Liver (tissue), 9 donors: Measurements from ENCODE around the gene ANAPC13. TPM values are rescaled to one million over a fixed set of nuclear protein-coding genes. Genes with fewer than 3 reads are reported as not detected.

Experiments
- DNase-seq: peaks from one replicate; pipeline ENCODE4 v3.0.0-alpha.2; 2017; ENCODE audit warnings: low spot score
- H3K27ac ChIP-seq, 2 donors: one replicate each; pipeline ENCODE4 v1.7.0; 2013; ENCODE audit warnings: inconsistent platforms in 2 of 2, low read length in 2 of 2, control low read depth in 1 of 2, low read depth in 1 of 2, mild to moderate bottlenecking in 1 of 2
- H3K27me3 ChIP-seq, 4 donors: one replicate each; pipeline versions ENCODE4 v1.6.1 to v1.7.0; 2013; ENCODE audit warnings: low read length in 3 of 4, inconsistent platforms in 1 of 4, mild to moderate bottlenecking in 1 of 4, moderate library complexity in 1 of 4; ENCODE audit not compliant: control insufficient read depth in 4 of 4, insufficient read depth in 4 of 4
- H3K36me3 ChIP-seq, 4 donors: one replicate each; pipeline versions ENCODE4 v1.6.1 to v1.7.0; 2013; ENCODE audit warnings: low read length in 3 of 4, mild to moderate bottlenecking in 3 of 4, low read depth in 1 of 4, moderate library complexity in 1 of 4; ENCODE audit not compliant: control insufficient read depth in 4 of 4, insufficient read depth in 3 of 4
- H3K4me1 ChIP-seq, 4 donors: one replicate each; pipeline versions ENCODE4 v1.6.1 to v1.7.0; 2013; ENCODE audit warnings: low read length in 3 of 4, mild to moderate bottlenecking in 3 of 4, moderate library complexity in 1 of 4; ENCODE audit not compliant: control insufficient read depth in 4 of 4, insufficient read depth in 4 of 4
- H3K4me3 ChIP-seq, 3 donors: one replicate each; pipeline versions ENCODE4 v1.6.1 to v1.7.0; 2013; ENCODE audit warnings: low read length in 3 of 3, control low read depth in 1 of 3, low read depth in 1 of 3, mild to moderate bottlenecking in 1 of 3
- H3K9ac ChIP-seq, 2 donors: one replicate each; pipeline ENCODE4 v1.7.0; 2013; ENCODE audit warnings: low read length in 2 of 2, mild to moderate bottlenecking in 2 of 2, moderate library complexity in 2 of 2, control low read depth in 1 of 2, low read depth in 1 of 2
- H3K9me3 ChIP-seq, 4 donors: one replicate each; pipeline versions ENCODE4 v1.6.1 to v1.7.0; 2013; ENCODE audit warnings: low read length in 3 of 4; ENCODE audit not compliant: control insufficient read depth in 4 of 4
- ATF3 ChIP-seq: IDR thresholded peaks from 2 replicates; pipeline ENCODE4 v1.6.1; 2016; ENCODE audit warnings: antibody characterized with exemption
- CTCF ChIP-seq: fragments of 150-350 bp; IDR thresholded peaks from 2 replicates; pipeline ENCODE4 v1.5.1; 2017; ENCODE audit warnings: improper control_type of control experiment, low read depth, low read length; ENCODE audit not compliant: missing input control
- EGR1 ChIP-seq, 2 donors: IDR thresholded peaks; 2 replicates each; pipeline ENCODE4 v1.6.1; 2016 to 2018; ENCODE audit warnings: antibody characterized with exemption in 2 of 2, low read depth in 2 of 2
- FOXA1 ChIP-seq: IDR thresholded peaks from 2 replicates; pipeline ENCODE4 v1.6.1; 2016; ENCODE audit warnings: antibody characterized with exemption
- FOXA2 ChIP-seq: IDR thresholded peaks from 2 replicates; pipeline ENCODE4 v1.6.1; 2016; ENCODE audit warnings: antibody characterized with exemption
- GABPA ChIP-seq, 2 donors: IDR thresholded peaks in 1 of 2; conservative IDR thresholded peaks in 1 of 2; 2 replicates each; pipeline ENCODE4 v1.6.1; 2016; ENCODE audit warnings: antibody characterized with exemption in 2 of 2, mild to moderate bottlenecking in 1 of 2, moderate library complexity in 1 of 2
- HNF4A ChIP-seq, 2 donors: conservative IDR thresholded peaks; 2 replicates each; pipeline ENCODE4 v1.6.1; 2016; ENCODE audit warnings: antibody characterized with exemption in 2 of 2, mild to moderate bottlenecking in 2 of 2
- HNF4G ChIP-seq: IDR thresholded peaks from 2 replicates; pipeline ENCODE4 v1.6.1; 2016; ENCODE audit warnings: antibody characterized with exemption
- JUND ChIP-seq, 2 donors: IDR thresholded peaks; 2 replicates each; pipeline ENCODE4 v1.6.1; 2016; ENCODE audit warnings: antibody characterized with exemption in 2 of 2
- MAX ChIP-seq: IDR thresholded peaks from 2 replicates; pipeline ENCODE4 v1.6.1; 2016; ENCODE audit warnings: antibody characterized with exemption
- REST ChIP-seq: IDR thresholded peaks from 2 replicates; pipeline ENCODE4 v1.6.1; 2016; ENCODE audit warnings: antibody characterized with exemption, mild to moderate bottlenecking
- RXRA ChIP-seq, 2 donors: IDR thresholded peaks; 2 replicates each; pipeline ENCODE4 v1.6.1; 2017 to 2018; ENCODE audit warnings: antibody characterized with exemption in 2 of 2, mild to moderate bottlenecking in 1 of 2
- SP1 ChIP-seq: IDR thresholded peaks from 2 replicates; pipeline ENCODE4 v1.6.1; 2018; ENCODE audit warnings: antibody characterized with exemption, mild to moderate bottlenecking
- YY1 ChIP-seq: IDR thresholded peaks from 2 replicates; pipeline ENCODE4 v1.6.1; 2016; ENCODE audit warnings: antibody characterized with exemption, mild to moderate bottlenecking
- ZBTB33 ChIP-seq: IDR thresholded peaks from 2 replicates; pipeline ENCODE4 v1.6.1; 2016; ENCODE audit warnings: antibody characterized with exemption
- WGBS: extraction: QIAGEN DNeasy Blood & Tissue Kit; methylation state at CpG from one replicate; pipeline ENCODE4 v1.1.7; 2013; 5-methylcytosine and 5-hydroxymethylcytosine counted together
- polyA plus RNA-seq, 2 donors: library from polyadenylated mRNA; stranded (reverse) in 1 of 2; unstranded in 1 of 2; fragments of 200-250 nt in 1 of 2; fragments of >200 nt in 1 of 2; fragmentation: Nextera tagmentation in 1 of 2; extraction: Ambion mirVana in 1 of 2; gene quantifications; one replicate each; pipeline versions ENCODE4 v1.2.1 to v1.2.3, GENCODE V29; 2013 to 2015
- total RNA-seq, 2 donors: library from RNA; depleted of rRNA; stranded (reverse); fragments of >200 nt; gene quantifications; one replicate each; pipeline ENCODE4 v1.2.3, GENCODE V29; 2014
- donor health status: healthy.
- donor health status: healthy.
- donor health status: healthy.
- donor health status: healthy.
- donor health status: healthy.

ANAPC13 gene
- total and polyA plus RNA-seq, 4 donors = 20.9 to 80.9 (median 38.2) TPM

GRCh38 chr3:134459562-134459961 is 26.2 kb downstream of the ANAPC13 start:
- H3K27me3 ChIP-seq = no peaks in the 10 kb centered on the region
- no peak for DNase-seq
- H3K4me3 ChIP-seq = no peak overlapping the region
- H3K9me3 ChIP-seq = no peaks in the 10 kb centered on the region
- no peak overlapping the region for H3K9ac ChIP-seq
- TF ChIP-seq HNF4A (conservative IDR thresholded peaks at IDR 0.05) (no peak), RXRA (IDR thresholded peaks at IDR 0.05) (no peak)
- 82% methylated on average over 4 of the region's 4 CpGs for WGBS
- no peak overlapping the region for H3K27ac ChIP-seq
- no peaks in the 10 kb centered on the region for H3K36me3 ChIP-seq
- no peaks in the 10 kb centered on the region for H3K4me1 ChIP-seq

- Histone ChIP-seq H3K36me3 (no peaks in the 10 kb centered on the region), H3K4me3 (no peak overlapping the region), H3K9ac (no peak overlapping the region), H3K27ac (no peak overlapping the region), H3K4me1 (no peaks in the 10 kb centered on the region), H3K9me3 (no peaks in the 10 kb centered on the region), H3K27me3 (no peaks in the 10 kb centered on the region)
- 83% methylated on average over 10 of the region's 10 CpGs for WGBS
- TF ChIP-seq EGR1 (IDR thresholded peaks at IDR 0.05; ENCODE audit: low read depth in 2 of 2) (no peak), MAX (no peak), ZBTB33 (no peak), HNF4A (conservative IDR thresholded peaks at IDR 0.05) (no peak), SP1 (no peak), REST (no peak)
- DNase-seq = no peak
Observed at GRCh38 chr3:134458406-134458945, 27.3 kb downstream of the ANAPC13 start.

GRCh38 chr3:134457376-134458074 is 28.3 kb downstream of the ANAPC13 start:
- no peaks in the 10 kb centered on the region for H3K27me3 ChIP-seq
- H3K27ac ChIP-seq = no peak overlapping the region
- H3K4me1 ChIP-seq = no peaks in the 10 kb centered on the region
- H3K9ac ChIP-seq = no peak overlapping the region
- no peak overlapping the region for H3K4me3 ChIP-seq
- H3K9me3 ChIP-seq = no peaks in the 10 kb centered on the region
- no peaks in the 10 kb centered on the region for H3K36me3 ChIP-seq
- no peak for DNase-seq
- 90% methylated on average over 9 of the region's 9 CpGs for WGBS
- TF ChIP-seq HNF4G = no peak
- no peak for TF ChIP-seq FOXA2
- no peak for TF ChIP-seq SP1
- TF ChIP-seq EGR1 (IDR thresholded peaks at IDR 0.05; ENCODE audit: low read depth in 2 of 2) = no peak
- TF ChIP-seq JUND (IDR thresholded peaks at IDR 0.05) = no peak
- no peak for TF ChIP-seq CTCF
- no peak for TF ChIP-seq YY1
- TF ChIP-seq RXRA (IDR thresholded peaks at IDR 0.05) = no peak
- TF ChIP-seq ATF3 = no peak
- no peak for TF ChIP-seq GABPA (IDR thresholded peaks at IDR 0.05 in 1 of 2, conservative IDR thresholded peaks at IDR 0.05 in 1 of 2)
- TF ChIP-seq FOXA1 = no peak
- TF ChIP-seq REST = no peak
